ENCODE results near the gene ASCC1. TPM values are rescaled to one million over a fixed set of nuclear protein-coding genes. Genes with fewer than 3 reads are reported as not detected.
"Not testable (repeated sequence)": the region's sequence is repeated elsewhere in the genome, so short reads cannot be mapped to it uniquely, and the experiment has no call there.

ASCC1 gene
- total RNA-seq, 2 experiments from 2014 or later = 16.5 to 19.0 TPM

DNA sequence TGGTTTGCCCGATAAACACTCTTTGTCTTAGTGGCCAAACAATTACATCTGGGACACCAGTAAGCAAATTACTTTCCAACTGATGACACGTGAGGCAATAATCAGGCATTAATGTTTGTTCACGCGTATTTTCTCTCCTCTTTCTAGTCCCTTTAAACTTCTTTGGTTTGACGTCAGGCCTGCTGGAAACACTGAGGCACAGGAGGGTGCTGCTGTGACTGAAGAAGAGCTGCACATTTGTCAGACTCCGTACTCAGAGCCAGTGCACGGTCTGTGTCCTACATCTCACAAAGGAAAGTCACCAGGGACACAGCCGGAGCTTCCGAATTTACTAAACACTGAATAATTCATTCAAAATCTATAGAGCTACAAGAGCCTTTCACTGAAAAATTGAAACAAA lies 57.9 kb downstream of the ASCC1 start:
- H3K27me3 Mint-ChIP-seq = no peaks in the 10 kb centered on the region
- Histone ChIP-seq H3K27ac (ENCODE audit: low read depth in 1 of 2, low read length in 2 of 2) (no peak overlapping the region), H3K27me3 (ENCODE audit: control insufficient read depth in 1 of 2, insufficient read depth in 2 of 2, low read length in 2 of 2) (no peaks in the 10 kb centered on the region), H3K4me1 (ENCODE audit: insufficient read depth, low read length) (no peaks in the 10 kb centered on the region), H3K36me3 (ENCODE audit: insufficient read depth, low read length) (peaks cover 25% of the 10 kb centered on the region), H3K9me3 (ENCODE audit: control insufficient read depth in 1 of 2, insufficient read depth in 1 of 2, low read length in 2 of 2) (no peaks in the 10 kb centered on the region), H3K4me3 (ENCODE audit: low read length) (no peak overlapping the region)
- H3K27ac Mint-ChIP-seq = no peak overlapping the region
- H3K36me3 Mint-ChIP-seq (ENCODE audit: low read depth) = peaks cover 60% of the 10 kb centered on the region
- ChIA-PET POLR2A (no interaction called here), CTCF (no interaction called here)
- H3K9me3 Mint-ChIP-seq = no peaks in the 10 kb centered on the region
- H3K4me1 Mint-ChIP-seq (ENCODE audit: low read depth) = no peaks in the 10 kb centered on the region
- TF ChIP-seq, protein P1, sequence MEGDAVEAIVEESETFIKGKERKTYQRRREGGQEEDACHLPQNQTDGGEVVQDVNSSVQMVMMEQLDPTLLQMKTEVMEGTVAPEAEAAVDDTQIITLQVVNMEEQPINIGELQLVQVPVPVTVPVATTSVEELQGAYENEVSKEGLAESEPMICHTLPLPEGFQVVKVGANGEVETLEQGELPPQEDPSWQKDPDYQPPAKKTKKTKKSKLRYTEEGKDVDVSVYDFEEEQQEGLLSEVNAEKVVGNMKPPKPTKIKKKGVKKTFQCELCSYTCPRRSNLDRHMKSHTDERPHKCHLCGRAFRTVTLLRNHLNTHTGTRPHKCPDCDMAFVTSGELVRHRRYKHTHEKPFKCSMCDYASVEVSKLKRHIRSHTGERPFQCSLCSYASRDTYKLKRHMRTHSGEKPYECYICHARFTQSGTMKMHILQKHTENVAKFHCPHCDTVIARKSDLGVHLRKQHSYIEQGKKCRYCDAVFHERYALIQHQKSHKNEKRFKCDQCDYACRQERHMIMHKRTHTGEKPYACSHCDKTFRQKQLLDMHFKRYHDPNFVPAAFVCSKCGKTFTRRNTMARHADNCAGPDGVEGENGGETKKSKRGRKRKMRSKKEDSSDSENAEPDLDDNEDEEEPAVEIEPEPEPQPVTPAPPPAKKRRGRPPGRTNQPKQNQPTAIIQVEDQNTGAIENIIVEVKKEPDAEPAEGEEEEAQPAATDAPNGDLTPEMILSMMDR (IDR thresholded peaks at IDR 0.05) = no peak
- ATAC-seq (ENCODE audit: poor library complexity) = no peak
- no peak overlapping the region for H3K4me3 Mint-ChIP-seq
- DNase-seq = no peak
- intact Hi-C loops (cut with DNase I, micrococcal nuclease) = no loop called here

DNA sequence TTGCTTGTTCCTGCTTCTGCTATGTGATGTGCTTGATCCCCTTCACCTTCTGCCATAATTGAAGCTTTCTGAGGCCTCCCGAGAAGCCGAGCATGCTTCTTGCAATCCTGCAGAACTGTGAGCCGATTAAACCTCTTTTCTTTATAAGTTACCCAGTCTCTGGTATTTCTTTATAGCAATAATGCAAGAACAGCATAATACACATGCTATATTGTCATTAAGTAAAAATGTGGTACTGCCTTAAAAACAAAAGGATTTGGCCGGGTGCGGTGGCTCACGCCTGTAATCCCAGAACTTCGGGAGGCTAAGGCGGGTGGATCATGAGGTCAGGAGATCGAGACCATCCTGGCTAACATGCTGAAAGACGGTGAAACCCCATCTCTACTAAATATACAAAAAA lies 59.9 kb downstream of the ASCC1 start:
- Mint-ChIP-seq H3K9me3 (no peaks in the 10 kb centered on the region), H3K4me3 (no peak overlapping the region), H3K36me3 (ENCODE audit: low read depth) (peaks cover 62% of the 10 kb centered on the region), H3K4me1 (ENCODE audit: low read depth) (no peaks in the 10 kb centered on the region), H3K27ac (no peak overlapping the region), H3K27me3 (no peaks in the 10 kb centered on the region)
- DNase-seq (no peak), ATAC-seq (ENCODE audit: poor library complexity) (no peak)
- ChIA-PET CTCF (no interaction called here), POLR2A (interaction anchor here (1.3 kb wide), 1 partner anchor 68 kb away, joined by 4 read pairs; the partner anchor contains the start of gene SPOCK2)
- Histone ChIP-seq H3K4me3 (ENCODE audit: low read length) (no peak overlapping the region), H3K27me3 (ENCODE audit: control insufficient read depth in 1 of 2, insufficient read depth in 2 of 2, low read length in 2 of 2) (no peaks in the 10 kb centered on the region), H3K9me3 (ENCODE audit: control insufficient read depth in 1 of 2, insufficient read depth in 1 of 2, low read length in 2 of 2) (no peaks in the 10 kb centered on the region), H3K36me3 (ENCODE audit: insufficient read depth, low read length) (peaks cover 23% of the 10 kb centered on the region), H3K27ac (ENCODE audit: low read depth in 1 of 2, low read length in 2 of 2) (no peak overlapping the region), H3K4me1 (ENCODE audit: insufficient read depth, low read length) (no peaks in the 10 kb centered on the region)
- intact Hi-C loops (cut with DNase I, micrococcal nuclease) = no loop called here
- TF ChIP-seq, protein P1 (IDR thresholded peaks at IDR 0.05) = no peak

DNA sequence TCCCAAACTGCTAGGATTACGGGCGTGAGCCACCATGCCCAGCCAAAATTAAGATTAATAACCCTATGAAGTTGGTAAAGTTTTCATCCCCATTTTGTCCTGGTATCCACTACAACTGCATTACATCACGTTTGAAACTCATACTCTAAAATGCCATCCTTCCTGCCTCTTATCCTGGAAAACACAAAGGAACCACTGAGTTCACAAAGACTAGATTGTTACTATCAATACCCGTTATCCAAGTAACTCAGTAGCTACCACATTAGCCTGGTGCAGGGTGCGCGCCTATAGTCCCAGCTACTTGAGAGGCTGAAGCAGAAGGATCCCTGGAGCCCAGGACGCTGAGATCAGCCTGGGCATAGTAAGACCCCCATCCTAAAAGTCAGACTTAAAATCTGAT lies 63.8 kb downstream of the ASCC1 start:
- H3K27me3 Mint-ChIP-seq = no peaks in the 10 kb centered on the region
- no peak overlapping the region for H3K27ac Mint-ChIP-seq
- Histone ChIP-seq H3K36me3 (ENCODE audit: insufficient read depth, low read length) (peaks cover 3% of the 10 kb centered on the region), H3K4me1 (ENCODE audit: insufficient read depth, low read length) (no peaks in the 10 kb centered on the region), H3K9me3 (ENCODE audit: control insufficient read depth in 1 of 2, insufficient read depth in 1 of 2, low read length in 2 of 2) (no peaks in the 10 kb centered on the region), H3K4me3 (ENCODE audit: low read length) (no peak overlapping the region), H3K27me3 (ENCODE audit: control insufficient read depth in 1 of 2, insufficient read depth in 2 of 2, low read length in 2 of 2) (no peaks in the 10 kb centered on the region), H3K27ac (ENCODE audit: low read depth in 1 of 2, low read length in 2 of 2) (no peak overlapping the region)
- peaks cover 45% of the 10 kb centered on the region for H3K36me3 Mint-ChIP-seq (ENCODE audit: low read depth)
- POLR2A ChIA-PET = no interaction called here
- intact Hi-C loops (cut with DNase I, micrococcal nuclease) = no loop called here
- DNase-seq = no peak
- H3K9me3 Mint-ChIP-seq = no peaks in the 10 kb centered on the region
- TF ChIP-seq, protein P1 (IDR thresholded peaks at IDR 0.05) = no peak
- no peak overlapping the region for H3K4me3 Mint-ChIP-seq
- CTCF ChIA-PET = no interaction called here
- H3K4me1 Mint-ChIP-seq (ENCODE audit: low read depth) = no peaks in the 10 kb centered on the region
- ATAC-seq (ENCODE audit: poor library complexity) = no peak

DNA sequence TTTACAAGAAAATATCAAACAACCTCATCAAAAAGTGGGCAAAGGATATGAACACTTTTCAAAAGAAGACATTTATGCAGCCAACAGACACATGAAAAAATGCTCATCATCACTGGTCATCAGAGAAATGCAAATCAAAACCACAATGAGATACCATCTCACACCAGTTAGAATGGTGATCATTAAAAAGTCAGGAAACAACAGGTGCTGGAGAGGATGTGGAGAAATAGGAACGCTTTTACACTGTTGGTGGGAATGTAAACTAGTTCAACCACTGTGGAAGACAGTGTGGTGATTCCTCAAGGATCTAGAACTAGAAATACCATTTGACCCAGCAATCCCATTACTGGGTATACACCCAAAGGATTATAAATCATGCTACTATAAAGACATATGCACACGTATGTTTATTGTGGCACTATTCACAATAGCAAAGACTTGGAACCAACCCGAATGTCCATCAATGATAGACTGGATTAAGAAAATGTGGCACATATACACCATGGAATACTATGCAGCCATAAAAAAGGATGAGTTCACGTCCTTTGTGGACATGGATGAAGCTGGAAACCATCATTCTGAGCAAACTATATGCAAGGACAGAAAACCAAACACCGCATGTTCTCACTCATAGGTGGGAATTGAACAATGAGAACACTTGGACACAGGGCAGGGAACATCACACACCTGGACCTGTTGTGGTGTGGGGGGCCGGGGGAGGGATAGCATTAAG lies 65.2 kb downstream of the ASCC1 start:
- H3K27me3 Mint-ChIP-seq, CTCF ChIA-PET: not testable (repeated sequence)

DNA sequence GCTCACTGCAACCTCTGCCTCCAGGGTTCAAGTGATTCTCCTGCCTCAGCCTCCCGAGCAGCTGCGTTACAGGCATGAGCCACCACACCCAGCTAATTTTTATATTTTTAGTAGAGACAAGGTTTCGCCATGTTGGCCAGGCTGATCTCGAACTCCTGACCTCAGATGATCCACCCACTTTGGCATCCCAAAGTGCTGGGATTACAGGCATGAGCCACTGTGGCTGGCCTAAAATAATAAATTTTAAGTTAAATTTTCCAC lies 68.8 kb downstream of the ASCC1 start:
- H3K9me3 ChIP-seq (ENCODE audit: control insufficient read depth in 1 of 2, insufficient read depth in 1 of 2, low read length in 2 of 2); CTCF ChIA-PET; H3K4me3 Mint-ChIP-seq; H3K36me3 ChIP-seq (ENCODE audit: insufficient read depth, low read length); H3K27me3 ChIP-seq (ENCODE audit: control insufficient read depth in 1 of 2, insufficient read depth in 2 of 2, low read length in 2 of 2); H3K4me1 Mint-ChIP-seq (ENCODE audit: low read depth); H3K27me3 Mint-ChIP-seq; H3K9me3 Mint-ChIP-seq; H3K27ac Mint-ChIP-seq; POLR2A ChIA-PET; DNase-seq; H3K27ac ChIP-seq (ENCODE audit: low read depth in 1 of 2, low read length in 2 of 2); intact Hi-C loops (cut with DNase I, micrococcal nuclease); H3K4me1 ChIP-seq (ENCODE audit: insufficient read depth, low read length); H3K4me3 ChIP-seq (ENCODE audit: low read length); ATAC-seq (ENCODE audit: poor library complexity): not testable (repeated sequence)
- peaks cover 21% of the 10 kb centered on the region for H3K36me3 Mint-ChIP-seq (ENCODE audit: low read depth)

More for the DNA sequence above, 65.2 kb downstream of the ASCC1 start:
- H3K4me3 ChIP-seq (ENCODE audit: low read length); ATAC-seq (ENCODE audit: poor library complexity); POLR2A ChIA-PET; H3K4me3 Mint-ChIP-seq; H3K27me3 ChIP-seq (ENCODE audit: control insufficient read depth in 1 of 2, insufficient read depth in 2 of 2, low read length in 2 of 2); H3K4me1 Mint-ChIP-seq (ENCODE audit: low read depth); DNase-seq; H3K4me1 ChIP-seq (ENCODE audit: insufficient read depth, low read length); H3K36me3 ChIP-seq (ENCODE audit: insufficient read depth, low read length); H3K27ac ChIP-seq (ENCODE audit: low read depth in 1 of 2, low read length in 2 of 2); H3K9me3 ChIP-seq (ENCODE audit: control insufficient read depth in 1 of 2, insufficient read depth in 1 of 2, low read length in 2 of 2); intact Hi-C loops (cut with DNase I, micrococcal nuclease); H3K27ac Mint-ChIP-seq; H3K9me3 Mint-ChIP-seq: not testable (repeated sequence)
- H3K36me3 Mint-ChIP-seq (ENCODE audit: low read depth) = peaks cover 34% of the 10 kb centered on the region
